ENCODE results near the gene PSMD12.
"Not testable (repeated sequence)": the region's sequence is repeated elsewhere in the genome, so short reads cannot be mapped to it uniquely, and the experiment has no call there.

- TF ChIP-seq, protein P1, sequence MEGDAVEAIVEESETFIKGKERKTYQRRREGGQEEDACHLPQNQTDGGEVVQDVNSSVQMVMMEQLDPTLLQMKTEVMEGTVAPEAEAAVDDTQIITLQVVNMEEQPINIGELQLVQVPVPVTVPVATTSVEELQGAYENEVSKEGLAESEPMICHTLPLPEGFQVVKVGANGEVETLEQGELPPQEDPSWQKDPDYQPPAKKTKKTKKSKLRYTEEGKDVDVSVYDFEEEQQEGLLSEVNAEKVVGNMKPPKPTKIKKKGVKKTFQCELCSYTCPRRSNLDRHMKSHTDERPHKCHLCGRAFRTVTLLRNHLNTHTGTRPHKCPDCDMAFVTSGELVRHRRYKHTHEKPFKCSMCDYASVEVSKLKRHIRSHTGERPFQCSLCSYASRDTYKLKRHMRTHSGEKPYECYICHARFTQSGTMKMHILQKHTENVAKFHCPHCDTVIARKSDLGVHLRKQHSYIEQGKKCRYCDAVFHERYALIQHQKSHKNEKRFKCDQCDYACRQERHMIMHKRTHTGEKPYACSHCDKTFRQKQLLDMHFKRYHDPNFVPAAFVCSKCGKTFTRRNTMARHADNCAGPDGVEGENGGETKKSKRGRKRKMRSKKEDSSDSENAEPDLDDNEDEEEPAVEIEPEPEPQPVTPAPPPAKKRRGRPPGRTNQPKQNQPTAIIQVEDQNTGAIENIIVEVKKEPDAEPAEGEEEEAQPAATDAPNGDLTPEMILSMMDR (IDR thresholded peaks at IDR 0.05; ENCODE audit: insufficient read depth, low read length, poor library complexity, severe bottlenecking), result not testable (repeated sequence)
- TF ChIP-seq EZH2phosphoT487 (conservative IDR thresholded peaks at IDR 0.05; ENCODE audit: low read length), result not testable (repeated sequence)
Observed at GRCh38 chr17:67305446-67306235, 60.7 kb downstream of the PSMD12 start.
